DMS53 (cell line): Measurements from ENCODE around the gene B4GALT1.

Experiments used
- DNase-seq: peaks from one replicate; lab custom pipeline; 2025; lab: John Stamatoyannopoulos, UW

Gene B4GALT1

DNA sequence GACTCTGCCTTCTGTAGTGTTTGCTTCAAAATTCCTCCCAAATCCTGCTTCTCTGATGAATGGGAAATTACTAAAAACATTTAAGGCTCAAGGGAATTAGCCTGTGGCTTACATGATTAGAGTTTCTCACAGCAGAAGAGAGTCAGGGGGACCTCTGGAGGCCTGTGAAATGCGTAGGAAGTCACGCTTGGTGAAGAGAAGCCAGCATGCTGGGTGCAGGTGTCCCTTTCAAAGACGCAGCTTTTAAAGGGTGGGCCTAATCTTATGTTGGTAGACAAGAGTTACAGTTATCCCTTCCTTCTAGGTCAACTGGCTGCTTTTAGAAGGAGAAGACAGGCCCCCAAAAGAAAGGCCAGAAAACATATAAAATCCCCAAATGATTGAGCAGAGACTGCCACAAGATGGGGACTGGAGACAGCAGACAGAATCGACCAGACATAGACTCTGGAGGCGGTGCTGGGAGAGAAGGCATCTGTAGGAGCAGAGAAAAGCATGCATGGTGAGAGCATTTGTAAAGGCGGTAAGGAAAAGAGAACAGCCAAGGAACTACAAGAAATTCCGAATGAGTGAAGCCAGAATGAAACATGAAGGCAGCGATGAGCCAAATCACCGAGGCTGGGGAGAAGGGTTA, 42.3 kb downstream of the B4GALT1 start:
- no peak for DNase-seq

DNA sequence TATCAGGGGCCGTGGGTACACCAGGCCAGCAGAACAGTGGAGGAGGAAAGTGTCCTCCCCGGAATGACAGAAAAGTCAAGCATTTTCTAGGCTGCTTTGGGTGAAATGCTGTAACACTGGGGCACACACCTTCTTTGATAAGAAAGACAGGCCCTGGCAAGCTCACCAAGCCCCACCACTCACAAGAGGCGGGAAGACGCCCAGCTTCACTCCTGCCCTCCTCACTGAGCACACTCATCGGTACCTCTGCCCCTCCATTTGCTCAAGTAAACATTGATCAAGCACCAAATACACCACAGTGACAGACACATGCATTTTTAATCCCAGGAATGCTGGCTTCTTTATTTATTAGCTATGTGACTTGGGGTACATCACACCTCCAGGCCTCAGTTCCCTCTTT, 43.1 kb downstream of the B4GALT1 start:
- DNase-seq, result no peak

DNA sequence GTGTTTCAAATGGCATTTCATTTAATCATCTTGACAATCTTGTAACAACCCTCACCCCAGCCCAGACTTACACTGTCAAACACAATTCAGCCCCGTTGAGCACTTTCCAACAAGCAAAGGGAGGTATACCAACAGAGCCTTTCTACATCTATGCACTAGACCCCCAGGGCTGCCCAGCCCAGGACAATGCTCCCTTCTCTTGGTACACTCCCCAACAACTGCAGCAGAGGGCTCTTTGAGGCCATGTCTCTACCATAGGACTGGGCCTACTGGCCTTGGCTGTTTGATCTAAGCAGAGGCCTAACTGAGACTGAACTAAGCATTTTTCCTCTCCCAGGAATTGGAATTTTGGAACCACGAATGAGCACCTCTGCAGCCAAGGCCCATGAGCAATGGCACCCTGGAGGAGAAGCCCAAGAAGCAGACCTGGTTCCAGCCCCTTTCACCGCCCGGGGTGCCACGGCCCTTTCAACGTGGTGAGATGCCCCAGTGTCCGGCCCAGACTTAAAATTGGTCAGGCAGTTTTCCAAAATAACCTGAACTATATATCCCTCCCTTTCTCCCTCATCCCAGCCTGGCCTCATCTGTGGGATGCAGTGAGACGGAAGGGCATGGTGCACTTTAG, 43.6 kb downstream of the B4GALT1 start:
- DNase-seq, result no peak

DNA sequence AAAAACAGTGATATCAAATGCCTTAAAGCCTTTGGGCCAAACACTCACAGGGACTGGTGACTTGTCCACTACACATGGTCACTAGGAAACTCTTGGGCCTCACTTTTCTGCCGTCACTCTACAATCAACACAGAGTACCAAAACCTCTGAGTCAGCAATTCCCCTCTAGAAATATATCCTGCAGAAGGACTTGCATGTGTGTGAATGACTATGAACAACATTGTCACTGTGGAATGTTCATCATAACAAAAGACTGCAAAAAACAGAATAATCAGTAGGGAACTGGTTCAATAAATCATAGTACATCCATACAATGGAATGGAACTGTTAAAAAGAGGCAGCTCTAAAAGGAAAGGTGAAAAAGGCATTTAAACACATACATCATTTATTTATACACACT, 46.5 kb downstream of the B4GALT1 start:
- no peak for DNase-seq

DNA sequence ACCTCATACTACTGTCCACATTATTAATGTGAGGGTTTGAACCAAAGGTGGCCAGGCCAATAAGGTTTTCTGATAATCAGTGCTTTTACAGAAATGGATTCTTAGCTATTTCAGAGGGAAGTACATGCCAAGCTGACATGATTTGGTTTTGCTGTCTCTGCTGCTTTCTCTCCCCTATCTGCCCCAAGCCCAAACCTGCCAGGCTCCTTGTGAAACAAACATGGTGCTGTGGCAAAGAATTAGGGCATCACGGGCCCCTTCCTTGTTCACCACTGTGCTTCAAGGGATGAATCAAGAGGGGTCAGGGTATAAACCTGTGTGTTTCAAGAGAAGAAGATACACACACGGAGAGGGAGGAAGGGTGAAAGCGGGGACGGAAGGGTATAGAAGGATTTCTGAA, 49.3 kb downstream of the B4GALT1 start:
- no peak for DNase-seq

DNA sequence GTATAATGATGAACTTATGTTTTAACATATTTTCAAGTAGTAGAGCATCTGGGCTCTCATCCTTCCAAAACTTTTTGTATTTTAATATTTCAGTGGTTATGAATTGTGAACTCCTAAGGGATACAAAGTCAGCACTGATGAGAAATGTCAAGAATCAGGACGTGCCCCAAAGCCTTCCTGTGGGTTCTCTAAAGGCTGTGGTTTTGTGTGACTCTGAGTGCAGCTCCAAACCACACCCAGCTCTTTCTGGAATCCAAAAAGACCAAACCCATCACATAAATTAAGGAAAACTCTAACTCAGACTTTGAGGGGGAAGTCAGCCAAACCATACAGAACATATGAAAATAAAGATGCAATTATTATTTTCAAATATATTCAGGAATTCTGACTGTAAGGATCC, 49.8 kb downstream of the B4GALT1 start:
- DNase-seq, result no peak

DNA sequence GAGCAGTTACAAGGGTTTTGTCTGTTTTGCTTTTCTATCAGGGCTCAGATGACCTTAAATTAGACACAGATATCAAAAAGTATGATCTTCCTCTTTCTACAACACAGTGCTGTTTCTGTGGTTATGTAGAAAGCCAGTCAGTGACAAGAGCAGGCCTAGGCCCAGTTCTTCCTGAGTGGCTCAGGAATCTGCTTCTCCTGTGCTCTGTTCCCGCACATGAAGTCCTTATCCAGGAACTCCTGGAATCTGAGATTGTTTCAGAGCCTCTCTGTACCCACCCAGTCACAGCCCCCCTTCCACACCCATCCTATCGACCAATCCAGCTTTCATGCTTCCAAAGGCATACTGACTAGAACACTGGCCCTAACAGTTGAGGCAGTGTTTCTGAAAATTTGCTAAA, 50.3 kb downstream of the B4GALT1 start:
- no peak for DNase-seq

DNA sequence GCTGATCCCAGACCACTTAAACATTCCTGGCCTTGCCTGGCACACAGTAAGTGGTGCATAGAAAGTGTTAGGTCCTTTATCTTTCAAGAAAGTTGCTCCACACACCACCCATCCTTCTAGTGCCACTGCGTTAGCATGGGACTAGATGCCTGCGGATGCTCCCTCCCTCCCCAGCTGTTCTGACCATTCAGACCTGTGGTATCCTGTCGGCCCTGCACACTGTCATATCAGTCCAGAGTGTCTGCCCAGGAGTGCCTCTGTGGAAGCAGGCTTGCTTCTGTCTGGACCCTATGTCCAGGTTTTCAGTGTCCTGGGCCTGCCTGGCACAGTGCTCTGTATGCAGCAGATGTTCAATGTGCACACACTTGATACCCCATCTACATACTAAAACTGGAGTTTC, 52.4 kb downstream of the B4GALT1 start:
- DNase-seq, result no peak

DNA sequence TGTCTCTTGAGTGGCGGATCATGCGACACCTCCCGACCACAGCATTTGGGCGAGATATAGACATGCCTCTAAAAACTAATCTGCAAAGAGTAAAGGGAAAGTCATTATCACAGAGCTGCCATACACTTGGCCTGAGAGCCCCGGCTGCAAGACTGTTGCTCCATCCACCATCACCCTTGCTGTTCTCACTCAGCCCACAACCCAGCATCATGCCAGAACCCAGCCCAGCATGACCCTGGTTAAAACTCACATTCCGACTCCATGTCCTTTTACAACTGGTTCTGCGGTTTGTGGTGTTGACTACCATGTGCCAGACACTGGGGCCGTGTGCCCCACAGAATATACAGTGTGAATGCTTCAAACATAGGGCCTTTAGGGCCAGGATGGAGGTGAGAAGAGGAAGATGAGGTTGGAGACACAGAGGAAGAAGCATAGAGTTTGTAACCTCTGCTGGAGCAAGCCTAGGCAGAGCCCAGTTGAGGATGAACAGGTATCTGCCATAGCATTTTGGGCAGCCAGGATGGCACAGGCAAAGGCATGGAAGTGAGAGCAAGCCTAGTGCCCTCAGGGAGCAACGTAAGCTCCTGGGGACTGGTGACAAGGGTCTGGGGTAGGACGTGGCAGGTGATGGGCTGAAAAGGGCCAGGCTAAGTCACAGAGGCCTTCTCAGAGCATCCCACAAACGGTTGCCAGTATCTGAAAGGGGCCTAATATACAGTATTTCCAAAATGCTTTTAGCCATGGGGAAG, 53.2 kb downstream of the B4GALT1 start:
- DNase-seq, result no peak

DNA sequence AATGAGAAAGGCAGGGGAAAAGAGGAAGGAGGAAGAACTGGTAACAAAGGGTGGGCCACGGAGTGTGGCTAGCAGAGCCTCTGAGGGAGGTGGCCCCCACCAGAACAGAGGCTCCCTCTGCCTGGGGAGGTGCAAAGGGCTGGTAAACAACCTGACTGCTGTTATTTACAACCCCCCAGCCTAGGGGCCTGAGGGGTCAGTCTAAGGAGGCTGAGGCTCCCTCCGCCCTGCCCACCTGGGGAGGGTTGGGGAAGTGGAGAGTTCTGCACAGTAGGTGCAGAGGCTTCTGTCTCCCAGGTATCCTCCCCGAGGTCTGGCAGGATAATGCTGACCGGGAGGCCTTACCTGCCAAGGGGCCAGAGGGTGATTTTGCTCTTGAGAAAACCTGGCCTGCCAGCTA, 55.0 kb downstream of the B4GALT1 start:
- DNase-seq, result no peak

DNA sequence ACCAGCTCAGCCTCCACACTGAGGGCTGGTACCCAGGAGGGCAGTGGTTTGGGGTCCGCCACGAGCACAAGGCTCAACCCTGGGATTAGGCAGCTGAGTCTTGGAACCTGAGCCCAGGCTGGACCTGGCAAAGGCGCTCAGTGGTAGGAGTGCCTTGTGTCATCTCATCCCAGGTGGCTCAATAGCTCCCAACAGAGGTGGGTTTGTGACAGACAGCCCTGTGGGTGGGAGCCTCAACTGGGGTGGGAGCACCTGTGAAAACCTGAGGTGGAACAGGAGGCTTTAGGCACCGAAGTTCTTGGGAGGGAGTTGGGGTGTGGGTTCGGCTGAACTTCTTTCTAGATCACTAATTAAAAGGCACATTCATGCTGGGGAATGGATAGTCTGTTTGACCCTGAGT, 55.5 kb downstream of the B4GALT1 start:
- DNase-seq, result no peak

DNA sequence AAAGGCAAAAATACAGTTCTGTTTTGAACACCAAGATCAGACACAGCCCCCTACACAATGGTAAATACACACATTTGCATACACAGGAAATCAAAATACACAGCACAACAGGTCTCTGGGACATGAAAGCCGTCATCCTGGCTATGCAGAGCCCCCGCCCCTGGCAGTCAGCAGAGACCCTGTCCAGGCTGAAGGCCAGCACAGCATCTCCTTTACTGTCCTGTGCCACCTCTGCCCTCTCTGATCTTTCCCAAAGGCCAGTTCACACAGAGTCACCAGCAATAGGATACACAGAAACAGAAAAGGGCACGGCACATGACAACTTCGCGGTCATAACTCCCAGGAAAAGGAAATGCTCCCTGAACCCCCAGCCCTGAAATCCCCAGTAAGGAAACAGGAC, 56.5 kb downstream of the B4GALT1 start:
- DNase-seq, result no peak

DNA sequence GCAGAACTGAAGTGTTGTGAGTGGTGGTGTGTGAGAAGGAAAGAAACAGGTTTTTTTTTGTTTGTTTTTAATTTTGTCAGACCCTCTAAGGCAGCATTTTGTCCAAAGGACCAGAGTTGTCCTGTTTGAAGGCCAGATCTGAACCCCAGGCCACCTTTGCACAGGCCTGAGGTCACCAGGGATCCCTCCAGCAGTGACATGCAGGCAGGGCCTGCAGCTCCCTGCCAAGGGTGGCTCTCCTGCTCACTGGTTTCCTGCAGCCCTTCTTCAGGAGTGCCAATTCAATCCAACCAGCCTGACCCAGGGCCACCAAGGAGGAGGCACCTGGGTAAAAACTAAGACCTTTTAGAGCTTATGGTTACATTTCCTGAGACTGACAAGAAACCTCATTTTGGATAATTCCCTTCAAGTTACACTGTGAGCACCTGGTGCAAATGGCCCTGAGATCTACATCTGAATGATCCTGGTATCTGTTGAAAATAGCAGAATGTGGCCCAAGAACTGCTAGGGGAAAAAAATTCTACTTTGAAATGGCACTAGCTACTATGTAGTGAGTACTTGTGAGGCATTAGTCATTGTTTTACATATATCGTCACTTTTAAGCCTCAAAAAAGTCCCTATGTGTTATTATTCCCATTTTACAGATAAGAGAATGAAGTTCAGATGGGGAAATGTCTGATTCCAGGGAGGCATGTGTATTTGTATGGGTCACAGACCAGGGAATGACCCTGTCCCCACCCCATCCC, 57.1 kb downstream of the B4GALT1 start:
- DNase-seq, result no peak

DNA sequence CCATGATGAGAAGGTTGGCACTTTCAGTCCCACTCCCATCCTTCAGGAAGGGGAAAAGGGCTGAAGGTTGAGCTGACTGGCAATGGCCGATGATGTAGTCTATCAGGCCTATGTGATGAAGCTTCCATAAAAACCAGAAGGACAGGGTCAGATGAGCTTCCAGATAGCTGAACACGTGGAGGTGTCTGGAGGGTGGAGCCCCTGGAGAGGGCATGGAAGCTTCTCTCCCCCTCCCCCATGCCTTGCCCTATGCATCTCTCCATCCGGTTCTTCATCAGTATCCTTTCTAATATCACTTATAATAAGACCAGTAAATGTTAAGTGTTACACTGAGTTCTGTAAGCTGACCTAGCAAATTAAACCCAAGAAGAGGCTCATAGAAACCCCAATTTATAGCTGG, 58.0 kb downstream of the B4GALT1 start:
- DNase-seq, result no peak

DNA sequence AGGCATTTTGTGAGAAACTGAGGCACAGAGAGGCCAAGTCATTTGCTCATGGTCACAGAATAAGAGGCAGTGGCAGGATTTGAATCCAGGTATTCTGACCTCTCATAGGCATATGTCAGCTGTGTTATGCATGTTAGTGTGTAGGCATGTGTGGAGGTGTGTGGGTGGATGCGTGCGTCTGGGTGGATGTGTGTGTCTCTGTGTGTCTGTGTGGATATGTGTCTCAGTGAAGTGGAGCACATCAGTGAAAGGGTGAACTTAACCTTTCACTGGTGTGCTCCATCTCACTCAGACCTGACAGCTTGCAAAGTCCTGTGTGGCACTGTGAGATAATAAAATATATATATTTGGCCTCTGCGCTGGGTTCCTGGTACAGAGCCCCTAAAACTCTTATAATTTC, 58.7 kb downstream of the B4GALT1 start:
- DNase-seq, result no peak

DNA sequence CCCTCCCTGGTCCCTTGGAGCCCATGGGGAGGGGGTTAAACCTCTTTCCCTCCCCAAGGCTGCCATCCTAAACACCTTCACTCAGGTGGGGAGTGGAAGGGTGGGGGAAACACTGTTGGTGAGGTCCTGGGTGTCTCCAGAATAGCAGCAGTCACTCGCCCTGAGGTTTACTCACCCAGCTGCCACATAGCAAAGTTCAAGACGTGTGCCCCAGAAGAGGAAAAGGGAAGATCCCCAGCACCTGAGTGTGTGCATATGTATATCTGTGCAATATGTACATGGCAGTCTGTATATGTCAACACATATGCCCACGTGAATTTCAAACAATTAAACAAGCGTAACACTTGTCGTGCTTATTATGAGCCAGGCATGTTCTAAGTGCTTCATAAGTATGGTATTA, 59.4 kb downstream of the B4GALT1 start:
- no peak for DNase-seq

DNA sequence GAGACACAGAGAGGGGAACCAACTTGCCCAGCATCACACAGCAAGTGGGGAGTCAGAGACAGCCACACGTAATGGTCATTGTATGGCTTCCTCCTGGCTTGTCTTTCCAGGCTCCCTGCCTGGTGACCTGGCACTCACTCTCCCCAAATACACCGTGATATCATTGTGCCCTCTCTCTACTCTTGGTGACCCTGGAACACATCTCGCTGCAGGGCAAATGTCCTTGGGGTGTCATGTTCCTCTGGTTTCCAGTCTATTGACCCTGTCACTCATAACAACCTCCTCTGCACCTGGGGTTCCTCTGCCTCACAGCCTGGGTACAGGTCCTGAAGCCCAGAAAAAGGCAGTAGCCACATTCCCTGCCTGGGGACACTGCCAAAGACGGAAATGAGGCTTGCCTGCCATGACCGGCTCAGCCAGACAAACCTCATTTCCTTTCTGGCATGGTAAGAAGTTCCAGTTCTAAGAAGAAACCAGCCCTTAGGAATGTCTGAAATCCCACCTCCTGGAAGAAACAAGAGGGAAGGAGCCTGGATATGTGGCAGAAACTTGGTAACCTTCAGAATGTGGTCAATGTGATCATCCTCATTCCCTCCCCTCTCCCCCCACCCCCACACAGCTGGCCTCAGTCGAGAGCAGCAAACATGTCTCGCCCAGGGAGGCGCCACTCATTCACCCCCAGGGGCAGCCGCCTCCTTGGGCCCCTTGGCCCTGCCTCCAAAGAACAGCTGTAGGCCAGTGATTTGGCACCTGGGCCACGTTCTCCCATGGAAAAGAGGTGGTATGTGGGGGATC, 60.1 kb downstream of the B4GALT1 start:
- DNase-seq, result no peak

DNA sequence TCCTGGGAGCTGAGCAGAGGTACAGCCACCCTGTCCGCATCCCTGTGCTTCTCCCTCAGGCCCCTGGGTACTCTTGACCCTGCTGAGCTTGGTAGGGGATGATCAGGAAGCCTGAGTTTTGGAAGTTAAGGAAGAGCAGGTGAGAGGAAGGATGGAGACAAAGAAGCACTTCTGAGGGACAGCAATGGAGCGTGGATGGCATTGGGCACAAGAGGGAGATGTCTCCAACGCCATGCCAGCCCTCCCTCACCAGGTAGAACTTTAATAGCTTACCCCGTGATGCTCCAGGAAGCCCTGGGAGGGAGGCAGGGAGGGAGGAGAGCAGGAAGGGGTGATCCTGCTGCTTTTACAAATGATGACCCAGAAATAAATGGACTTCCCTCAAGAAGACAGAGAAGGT, 60.8 kb downstream of the B4GALT1 start:
- DNase-seq, result no peak

DNA sequence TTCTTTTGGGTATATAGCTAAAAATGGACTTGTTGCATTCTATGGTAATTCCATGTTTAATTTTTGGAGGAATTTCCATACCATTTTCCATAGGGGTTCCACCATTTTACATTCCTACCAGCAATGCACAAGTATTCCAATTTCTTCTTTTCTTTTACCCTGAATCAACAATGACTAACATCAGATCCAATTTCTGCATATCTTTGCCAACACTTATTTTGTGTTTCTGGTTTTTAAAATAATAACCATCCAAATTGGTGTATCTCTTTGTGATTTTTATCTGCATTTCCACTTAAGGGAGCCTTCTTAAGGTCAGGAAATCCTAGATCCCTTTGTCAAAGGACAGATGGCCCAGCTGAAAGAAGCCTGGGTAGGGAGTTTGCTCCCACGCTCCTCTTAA, 61.2 kb downstream of the B4GALT1 start:
- DNase-seq, result no peak

DNA sequence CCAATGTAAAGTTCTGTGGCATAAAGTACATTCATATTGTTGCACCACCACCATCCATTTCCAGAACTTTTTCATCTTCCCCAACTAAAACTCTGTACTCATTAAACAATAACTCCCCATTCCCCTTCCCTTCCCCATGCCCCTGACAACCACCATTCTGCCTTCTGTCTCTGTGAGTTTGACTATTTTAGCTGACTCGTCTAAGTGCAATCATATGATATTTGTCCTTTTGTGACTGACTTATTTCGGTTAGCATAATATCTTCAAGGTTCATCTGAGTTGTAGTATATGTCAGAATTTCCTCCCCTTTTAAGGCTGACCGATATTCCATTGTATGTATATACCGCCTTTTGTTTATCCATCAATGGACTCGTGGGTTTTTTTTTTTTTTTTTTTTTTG, 61.6 kb downstream of the B4GALT1 start:
- DNase-seq, result no peak

DNA sequence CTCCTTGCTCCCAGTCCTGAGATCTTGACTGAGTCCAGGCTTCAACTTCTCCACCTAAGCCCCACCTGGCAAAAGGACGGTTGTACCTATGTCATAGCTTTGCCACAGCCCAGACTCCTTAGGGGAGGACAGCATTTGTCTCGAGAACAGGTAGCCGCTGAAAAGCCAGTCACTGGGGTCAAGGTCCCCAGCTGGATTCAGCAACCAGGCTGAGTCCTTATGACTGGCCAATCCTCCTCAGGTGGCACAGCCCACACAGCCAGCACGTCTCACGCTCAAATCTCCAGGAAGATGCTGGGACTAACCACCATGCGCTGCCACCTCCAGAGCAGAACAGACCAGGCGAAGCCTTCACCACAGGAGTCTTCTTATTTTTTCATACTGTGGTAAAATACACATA, 62.7 kb downstream of the B4GALT1 start:
- no peak for DNase-seq
